IMR-90 (cell line): Measurements from ENCODE around the gene KLK11.

Experiments
- CEBPB ChIP-seq: IDR thresholded peaks from 2 replicates; pipeline ENCODE4 v1.6.1; 2012; ENCODE audit warnings: low read depth, low read length, improper control_type of control experiment
- FOS ChIP-seq: fragments of 150-350 bp; IDR thresholded peaks from 2 replicates; pipeline ENCODE4 v1.6.1; 2016; ENCODE audit warnings: low read depth, low read length
- MAFK ChIP-seq: IDR thresholded peaks from 2 replicates; pipeline ENCODE4 v1.6.1; 2012; ENCODE audit warnings: low read depth, low read length, improper control_type of control experiment
- MXI1 ChIP-seq: IDR thresholded peaks from 2 replicates; pipeline ENCODE4 v1.6.1; 2012; ENCODE audit warnings: low read depth, mild to moderate bottlenecking, low read length, moderate library complexity, borderline replicate concordance
- POLR2A ChIP-seq: IDR thresholded peaks from 2 replicates; pipeline ENCODE4 v1.6.1; 2012; ENCODE audit warnings: mild to moderate bottlenecking, low read depth, low read length
- RAD21 ChIP-seq: IDR thresholded peaks from 2 replicates; pipeline ENCODE4 v1.6.1; 2012; ENCODE audit warnings: low read length, improper control_type of control experiment
- RCOR1 ChIP-seq: IDR thresholded peaks from 2 replicates; pipeline ENCODE4 v1.6.1; 2012; ENCODE audit warnings: mild to moderate bottlenecking, low read length, improper control_type of control experiment; ENCODE audit not compliant: insufficient replicate concordance
- RFX5 ChIP-seq: IDR thresholded peaks from 2 replicates; pipeline ENCODE4 v1.8.0; 2012; ENCODE audit warnings: low read depth, mild to moderate bottlenecking, low read length, moderate library complexity
- SMC3 ChIP-seq: fragments of 150-350 bp; IDR thresholded peaks from 2 replicates; pipeline ENCODE4 v1.6.1; 2016; ENCODE audit warnings: low read depth, mild to moderate bottlenecking, antibody characterized with exemption, low read length, moderate library complexity
- TF ChIP-seq, protein P1 (sequence below): conservative IDR thresholded peaks from 2 replicates; pipeline ENCODE4 v1.5.1; 2012; ENCODE audit warnings: mild to moderate bottlenecking, low read depth, low read length, improper control_type of control experiment
- TF ChIP-seq, protein P2 (sequence below): fragments of 150-350 bp; IDR thresholded peaks from 2 replicates; pipeline ENCODE4 v1.6.1; 2017; ENCODE audit warnings: mild to moderate bottlenecking, antibody characterized with exemption, low read length, low read depth

DNA sequence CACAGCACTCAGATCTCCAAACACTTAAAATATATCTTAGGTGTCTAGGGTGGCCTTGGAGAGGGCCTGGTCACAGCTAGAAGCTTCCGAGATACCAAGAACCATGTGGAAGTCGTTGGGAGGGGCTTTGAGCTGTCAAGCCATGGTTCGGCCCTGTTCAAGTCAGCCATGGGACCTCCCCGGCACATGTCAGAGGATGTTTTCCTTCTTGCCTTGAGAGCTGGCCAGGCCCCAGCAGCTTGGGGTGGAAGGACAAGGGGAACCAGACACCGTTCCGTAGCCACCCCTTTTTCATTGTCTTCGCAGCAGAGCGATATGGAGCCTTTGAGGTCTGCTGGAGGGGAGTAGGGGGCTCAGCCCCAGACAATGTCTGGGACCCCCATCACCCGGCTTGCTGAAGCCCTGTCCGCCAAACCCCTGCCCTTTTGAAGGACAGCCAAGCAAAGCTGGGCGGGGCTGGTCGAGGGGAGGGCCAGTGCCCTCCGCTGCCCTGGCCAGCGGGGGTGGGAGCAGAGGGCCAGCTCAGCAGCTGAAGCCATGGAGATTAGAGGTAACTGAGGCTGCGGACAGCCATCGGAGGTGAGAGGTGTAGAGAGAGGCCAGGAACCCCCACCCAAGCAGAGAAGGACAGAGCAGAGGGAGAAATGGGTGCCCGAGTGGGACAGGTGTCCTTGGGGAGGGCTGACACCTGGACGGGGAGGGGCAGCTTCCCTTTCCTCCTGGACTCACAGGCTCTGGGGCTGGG is 435 bp downstream of the KLK11 start:
- TF ChIP-seq RFX5, result no peak
- TF ChIP-seq RCOR1, result no peak
- no peak for TF ChIP-seq POLR2A
- TF ChIP-seq, protein P1, sequence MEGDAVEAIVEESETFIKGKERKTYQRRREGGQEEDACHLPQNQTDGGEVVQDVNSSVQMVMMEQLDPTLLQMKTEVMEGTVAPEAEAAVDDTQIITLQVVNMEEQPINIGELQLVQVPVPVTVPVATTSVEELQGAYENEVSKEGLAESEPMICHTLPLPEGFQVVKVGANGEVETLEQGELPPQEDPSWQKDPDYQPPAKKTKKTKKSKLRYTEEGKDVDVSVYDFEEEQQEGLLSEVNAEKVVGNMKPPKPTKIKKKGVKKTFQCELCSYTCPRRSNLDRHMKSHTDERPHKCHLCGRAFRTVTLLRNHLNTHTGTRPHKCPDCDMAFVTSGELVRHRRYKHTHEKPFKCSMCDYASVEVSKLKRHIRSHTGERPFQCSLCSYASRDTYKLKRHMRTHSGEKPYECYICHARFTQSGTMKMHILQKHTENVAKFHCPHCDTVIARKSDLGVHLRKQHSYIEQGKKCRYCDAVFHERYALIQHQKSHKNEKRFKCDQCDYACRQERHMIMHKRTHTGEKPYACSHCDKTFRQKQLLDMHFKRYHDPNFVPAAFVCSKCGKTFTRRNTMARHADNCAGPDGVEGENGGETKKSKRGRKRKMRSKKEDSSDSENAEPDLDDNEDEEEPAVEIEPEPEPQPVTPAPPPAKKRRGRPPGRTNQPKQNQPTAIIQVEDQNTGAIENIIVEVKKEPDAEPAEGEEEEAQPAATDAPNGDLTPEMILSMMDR, result no peak
- no peak for TF ChIP-seq MXI1
- no peak for TF ChIP-seq CEBPB
- no peak for TF ChIP-seq RAD21
- no peak for TF ChIP-seq SMC3
- no peak for TF ChIP-seq MAFK
- TF ChIP-seq FOS, result no peak
- TF ChIP-seq, protein P2, sequence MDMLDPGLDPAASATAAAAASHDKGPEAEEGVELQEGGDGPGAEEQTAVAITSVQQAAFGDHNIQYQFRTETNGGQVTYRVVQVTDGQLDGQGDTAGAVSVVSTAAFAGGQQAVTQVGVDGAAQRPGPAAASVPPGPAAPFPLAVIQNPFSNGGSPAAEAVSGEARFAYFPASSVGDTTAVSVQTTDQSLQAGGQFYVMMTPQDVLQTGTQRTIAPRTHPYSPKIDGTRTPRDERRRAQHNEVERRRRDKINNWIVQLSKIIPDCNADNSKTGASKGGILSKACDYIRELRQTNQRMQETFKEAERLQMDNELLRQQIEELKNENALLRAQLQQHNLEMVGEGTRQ, result no peak
